A549 (cell line): ENCODE results near the gene PRKD1. TPM values are rescaled to one million over a fixed set of nuclear protein-coding genes. Genes with fewer than 3 reads are reported as not detected.

Experiments used
- ATAC-seq, 2 experiments: fragments of 200-7000 bp in 1 of 2; fragments of >200 bp in 1 of 2; cut with Nextera tagmentation in 1 of 2; cut with Tn5 transposase in 1 of 2; 3 replicates each; pipeline versions ENCODE4 v1.8.0 to v1.9.1; 2018 to 2020; ENCODE audit warnings: mild to moderate bottlenecking in 1 of 2, moderate library complexity in 1 of 2
- CTCF ChIA-PET: fragments of 300-600 bp; sonication (Branson Sonifier 250); formaldehyde crosslinking; extraction: SDS; loops from one replicate; lab custom pipeline; 2021; ENCODE audit warnings: antibody characterized with exemption, inconsistent platforms; lab: Yijun Ruan, JAX
- POLR2A ChIA-PET: fragments of 350-600 bp; formaldehyde crosslinking; extraction: SDS; loops from one replicate; lab custom pipeline; 2021; ENCODE audit warnings: antibody characterized with exemption, inconsistent platforms; lab: Yijun Ruan, JAX
- DNase-seq, 2 experiments: peaks; one replicate each; pipeline versions ENCODE4 v3.0.0 to v3.0.0-alpha.2; 2011 to 2016; ENCODE audit warnings: low read depth in 1 of 2, low spot score in 1 of 2
- FAIRE-seq: peaks from 2 replicates; lab custom pipeline; 2011; peaks lifted over from hg19 to GRCh38; lab: Jason Lieb, UNC
- H3K27ac ChIP-seq, 2 experiments: fragments of >200 bp; sonication (Bioruptor Twin); formaldehyde crosslinking; 3 replicates each; pipeline ENCODE4 v1.5.1; 2016 to 2017
- H3K4me1 ChIP-seq: fragments of >200 bp; sonication (Bioruptor Twin); formaldehyde crosslinking; 3 replicates; pipeline ENCODE4 v1.6.1; 2016
- H3K4me2 ChIP-seq: fragments of >200 bp; sonication (Bioruptor Twin); formaldehyde crosslinking; 3 replicates; pipeline ENCODE4 v1.6.1; 2016
- H3K4me3 ChIP-seq: fragments of >200 bp; sonication (Bioruptor Twin); formaldehyde crosslinking; 3 replicates; pipeline ENCODE4 v1.5.1; 2016
- H3K9me3 ChIP-seq: fragments of >200 bp; sonication (Bioruptor Twin); formaldehyde crosslinking; 3 replicates; pipeline ENCODE4 v1.6.1; 2016
- BCL3 ChIP-seq: fragments of >200 bp; sonication (Bioruptor Twin); formaldehyde crosslinking; IDR thresholded peaks from 3 replicates; pipeline ENCODE4 v1.6.1; 2016
- BHLHE40 ChIP-seq: IDR thresholded peaks from 2 replicates; pipeline ENCODE4 v1.6.1; 2012; ENCODE audit warnings: low read depth, low read length, inconsistent platforms
- CBX2 ChIP-seq: fragments of 200-600 bp; sonication (generic); IDR thresholded peaks from 2 replicates; pipeline ENCODE4 v1.6.1; 2016; ENCODE audit warnings: low read depth, mild to moderate bottlenecking, borderline replicate concordance
- CBX8 ChIP-seq: fragments of 200-600 bp; sonication (generic); IDR thresholded peaks from 2 replicates; pipeline ENCODE4 v1.6.1; 2016
- CHD2 ChIP-seq: fragments of 150-350 bp; IDR thresholded peaks from 2 replicates; pipeline ENCODE4 v1.6.1; 2014; ENCODE audit warnings: low read length; ENCODE audit not compliant: partially characterized antibody
- CHD4 ChIP-seq: fragments of 200-600 bp; sonication (generic); IDR thresholded peaks from 2 replicates; pipeline ENCODE4 v1.6.1; 2016; ENCODE audit warnings: antibody characterized with exemption, mild to moderate bottlenecking, borderline replicate concordance
- EHF ChIP-seq: fragments of 250-450 bp; sonication (Bioruptor Pico); IDR thresholded peaks from 2 replicates; pipeline ENCODE4 v1.5.0; 2020; ENCODE audit warnings: mild to moderate bottlenecking
- ESRRA ChIP-seq: fragments of 150-350 bp; IDR thresholded peaks from 2 replicates; pipeline ENCODE4 v1.6.1; 2014; ENCODE audit warnings: mild to moderate bottlenecking, low read length, borderline replicate concordance
- FOSL2 ChIP-seq, 2 experiments: fragments of 450-650 bp in 1 of 2; fragments of >200 bp in 1 of 2; sonication (Bioruptor Twin) in 1 of 2; formaldehyde crosslinking; IDR thresholded peaks; 2 replicates each; pipeline versions ENCODE4 v1.5.0 to v1.6.1; 2016 to 2020; ENCODE audit warnings: mild to moderate bottlenecking in 1 of 2, moderate library complexity in 1 of 2
- FOXS1 ChIP-seq: fragments of 250-450 bp; sonication (Bioruptor Pico); IDR thresholded peaks from 2 replicates; pipeline ENCODE4 v1.5.0; 2020; ENCODE audit warnings: mild to moderate bottlenecking, moderate library complexity
- GATA3 ChIP-seq: IDR thresholded peaks from 2 replicates; pipeline ENCODE4 v1.6.1; 2012; ENCODE audit warnings: borderline replicate concordance
- HDAC2 ChIP-seq: fragments of 200-600 bp; sonication (generic); IDR thresholded peaks from 2 replicates; pipeline ENCODE4 v1.6.1; 2016
- HEYL ChIP-seq: fragments of 250-450 bp; sonication (Bioruptor Pico); IDR thresholded peaks from 2 replicates; pipeline ENCODE4 v1.8.0; 2021; ENCODE audit warnings: mild to moderate bottlenecking, moderate library complexity
- HMGXB4 ChIP-seq: fragments of 250-450 bp; sonication (Bioruptor Pico); IDR thresholded peaks from 2 replicates; pipeline ENCODE4 v1.5.0; 2021; ENCODE audit warnings: mild to moderate bottlenecking, moderate library complexity, borderline replicate concordance
- HOXA7 ChIP-seq: fragments of 250-450 bp; sonication (Bioruptor Pico); IDR thresholded peaks from 2 replicates; pipeline ENCODE4 v1.5.0; 2020; ENCODE audit warnings: mild to moderate bottlenecking, moderate library complexity
- JUN ChIP-seq, 2 experiments: fragments of >200 bp; sonication (Bioruptor Twin); formaldehyde crosslinking; IDR thresholded peaks; 2 replicates in 1 of 2; 3 replicates in 1 of 2; pipeline ENCODE4 v1.6.1; 2016 to 2017
- KDM1A ChIP-seq: fragments of 200-600 bp; sonication (generic); IDR thresholded peaks from 2 replicates; pipeline ENCODE4 v1.6.1; 2016; ENCODE audit warnings: low read depth, mild to moderate bottlenecking
- KDM5A ChIP-seq: fragments of 200-600 bp; sonication (generic); IDR thresholded peaks from 2 replicates; pipeline ENCODE4 v1.6.1; 2016; ENCODE audit warnings: antibody characterized with exemption, mild to moderate bottlenecking
- MAFK ChIP-seq: fragments of 450-650 bp; IDR thresholded peaks from 2 replicates; pipeline ENCODE4 v1.6.1; 2014; ENCODE audit not compliant: partially characterized antibody
- MAZ ChIP-seq: fragments of 150-350 bp; IDR thresholded peaks from 2 replicates; pipeline ENCODE4 v1.6.1; 2014; ENCODE audit warnings: antibody characterized with exemption, low read depth, low read length, borderline replicate concordance
- NFE2L2 ChIP-seq: fragments of 150-350 bp; conservative IDR thresholded peaks from 2 replicates; pipeline ENCODE4 v1.6.1; 2014; ENCODE audit warnings: low read length
- NPAS2 ChIP-seq: fragments of 250-450 bp; sonication (Bioruptor Pico); IDR thresholded peaks from 2 replicates; pipeline ENCODE4 v1.8.0; 2022; ENCODE audit warnings: mild to moderate bottlenecking, moderate library complexity, borderline replicate concordance
- RCOR1 ChIP-seq: fragments of 150-350 bp; IDR thresholded peaks from 2 replicates; pipeline ENCODE4 v1.6.1; 2014; ENCODE audit warnings: antibody characterized with exemption, low read length, low read depth
- RFX5 ChIP-seq: fragments of 450-650 bp; IDR thresholded peaks from 2 replicates; pipeline ENCODE4 v1.7.1; 2014; ENCODE audit warnings: antibody characterized with exemption, mild to moderate bottlenecking, moderate library complexity
- RNF2 ChIP-seq: fragments of 200-600 bp; sonication (generic); IDR thresholded peaks from 2 replicates; pipeline ENCODE4 v1.6.1; 2016; ENCODE audit warnings: low read depth, mild to moderate bottlenecking, antibody characterized with exemption, moderate library complexity, borderline replicate concordance
- SMC3 ChIP-seq: fragments of >200 bp; sonication (Bioruptor Twin); formaldehyde crosslinking; IDR thresholded peaks from 3 replicates; pipeline ENCODE4 v1.6.1; 2018; ENCODE audit warnings: inconsistent platforms
- TFCP2L1 ChIP-seq: fragments of 250-450 bp; sonication (Bioruptor Pico); IDR thresholded peaks from 2 replicates; pipeline ENCODE4 v1.5.0; 2021; ENCODE audit warnings: mild to moderate bottlenecking
- TP53 ChIP-seq: fragments of 250-450 bp; sonication (Bioruptor Pico); IDR thresholded peaks from 2 replicates; pipeline ENCODE4 v1.5.0; 2021; ENCODE audit warnings: mild to moderate bottlenecking, moderate library complexity
- ZC3H11A ChIP-seq: fragments of 450-650 bp; IDR thresholded peaks from 2 replicates; pipeline ENCODE4 v1.6.1; 2014; ENCODE audit warnings: antibody characterized with exemption, mild to moderate bottlenecking
- ZFP36 ChIP-seq: fragments of 450-650 bp; IDR thresholded peaks from 2 replicates; pipeline ENCODE4 v1.6.1; 2014; ENCODE audit warnings: borderline replicate concordance; ENCODE audit not compliant: partially characterized antibody
- ZNF302 ChIP-seq: fragments of 250-450 bp; sonication (Bioruptor Pico); IDR thresholded peaks from 2 replicates; pipeline ENCODE4 v1.9.0; 2021; ENCODE audit warnings: inconsistent platforms, mild to moderate bottlenecking, moderate library complexity
- ZSCAN20 ChIP-seq: fragments of 250-450 bp; sonication (Bioruptor Pico); IDR thresholded peaks from 2 replicates; pipeline ENCODE4 v1.8.0; 2022; ENCODE audit warnings: mild to moderate bottlenecking, moderate library complexity
- WGBS: methylation state at CpG from one replicate; pipeline ENCODE4 v1.1.6; 2017; ENCODE audit errors: missing lambda C conversion rate; 5-methylcytosine and 5-hydroxymethylcytosine counted together
- polyA plus RNA-seq, 4 experiments: library from polyadenylated mRNA; depleted of rRNA in 3 of 4; stranded (reverse); fragments of >200 nt; fragmentation: RNase III in 1 of 4; extraction: RNeasy Plus Mini Kit Qiagen cat#74134 plus additional on column Dnase treatment in 1 of 4; gene quantifications; 2 replicates in 3 of 4; 3 replicates in 1 of 4; pipeline ENCODE4 v1.2.3, GENCODE V29; 2011 to 2017
- TF ChIP-seq, protein P1 (sequence below): fragments of 150-350 bp; IDR thresholded peaks from 2 replicates; pipeline ENCODE4 v1.6.1; 2014; ENCODE audit warnings: low read depth, mild to moderate bottlenecking, low read length

PRKD1 gene
- polyA plus RNA-seq, 2 of the 4 experiments (the other 2 are of a cell fraction): 3.0 to 7.8 TPM

GRCh38 chr14:29740491-29740890, 187.2 kb downstream of the PRKD1 start:
- TF ChIP-seq CHD2 (no peak), FOXS1 (no peak), CHD4 (no peak), RFX5 (no peak), BCL3 (no peak), BHLHE40 (no peak), ZNF302 (CRISPR knock-in tag) (no peak), NPAS2 (no peak), RCOR1 (no peak), MAFK (no peak), ZC3H11A (no peak), ZFP36 (no peak), HOXA7 (no peak), JUN (IDR thresholded peaks at IDR 0.05) (no peak), HDAC2 (no peak), EHF (CRISPR knock-in tag) (no peak)
- TF ChIP-seq, all 56 proteins: peak for 0
- no peaks in the 10 kb centered on the region for H3K9me3 ChIP-seq
- H3K4me1 ChIP-seq: no peaks in the 10 kb centered on the region
- no peak overlapping the region for H3K27ac ChIP-seq
- no peak overlapping the region for H3K4me2 ChIP-seq
- POLR2A ChIA-PET: no interaction called here
- FAIRE-seq (no peak), DNase-seq (no peak), ATAC-seq (no peak)
- no peak overlapping the region for H3K4me3 ChIP-seq
- CTCF ChIA-PET: no interaction called here

DNA sequence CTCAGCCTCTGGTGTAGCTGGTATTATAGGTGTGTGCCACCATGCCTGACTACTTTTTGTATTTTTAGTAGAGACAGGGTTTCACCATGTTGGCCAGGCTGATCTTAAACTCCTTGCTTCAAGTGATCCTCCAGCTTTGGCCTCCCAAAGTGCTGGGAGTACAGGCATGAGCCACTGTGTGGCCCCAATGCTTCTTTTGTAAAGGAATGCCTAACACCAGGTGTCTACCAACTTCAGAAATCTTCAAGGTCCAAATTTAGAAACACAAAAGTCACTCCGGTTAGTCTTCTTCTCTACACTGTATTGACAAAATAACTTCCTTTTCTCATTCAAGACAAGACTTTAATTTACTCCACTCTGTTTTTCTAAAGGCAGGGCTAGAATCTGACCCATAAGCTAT, 188.7 kb downstream of the PRKD1 start:
- Histone ChIP-seq H3K4me3 (no peak overlapping the region), H3K9me3 (no peaks in the 10 kb centered on the region), H3K4me1 (no peaks in the 10 kb centered on the region), H3K27ac (no peak overlapping the region), H3K4me2 (no peak overlapping the region)
- DNase-seq (no peak), FAIRE-seq (no peak), ATAC-seq (no peak)
- WGBS: 78% methylated on average over 1 of the region's 1 CpG
- CTCF ChIA-PET: no interaction called here
- TF ChIP-seq MAZ (no peak), EHF (CRISPR knock-in tag) (no peak), TP53 (CRISPR knock-in tag) (no peak), MAFK (no peak), TFCP2L1 (CRISPR knock-in tag) (no peak), BHLHE40 (no peak), RNF2 (no peak)
- POLR2A ChIA-PET: no interaction called here

DNA sequence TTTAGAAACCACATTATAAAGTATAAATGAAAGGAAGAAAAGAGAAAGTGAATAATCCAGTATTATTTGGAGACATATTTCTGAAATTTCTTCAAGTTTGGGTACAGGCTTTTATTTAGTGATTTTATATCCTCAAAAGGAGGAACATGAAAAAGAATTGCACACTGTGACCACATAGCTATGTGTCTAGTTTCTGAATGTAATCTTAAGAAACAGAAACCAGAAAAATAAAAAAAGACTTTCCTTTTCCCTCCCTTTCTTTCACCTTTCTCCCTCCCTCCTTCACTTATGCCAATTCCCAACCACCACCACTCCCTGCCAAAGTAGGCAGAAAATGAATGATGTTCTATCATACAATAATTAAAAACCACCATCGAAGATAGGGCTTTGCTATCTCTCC, 189.6 kb downstream of the PRKD1 start:
- no peak overlapping the region for H3K4me3 ChIP-seq
- no peaks in the 10 kb centered on the region for H3K9me3 ChIP-seq
- WGBS: 13% methylated on average over 1 of the region's 1 CpG
- no peak overlapping the region for H3K4me2 ChIP-seq
- H3K4me1 ChIP-seq: no peaks in the 10 kb centered on the region
- ChIA-PET CTCF (no interaction called here), POLR2A (no interaction called here)
- H3K27ac ChIP-seq: no peak overlapping the region
- TF ChIP-seq CHD2 (no peak), RFX5 (no peak), CBX2 (no peak), HEYL (CRISPR knock-in tag) (no peak), HOXA7 (no peak), KDM5A (no peak)
- TF ChIP-seq, all 56 proteins: peak for 0
- ATAC-seq: no peak
- no peak for FAIRE-seq
- DNase-seq: no peak

DNA sequence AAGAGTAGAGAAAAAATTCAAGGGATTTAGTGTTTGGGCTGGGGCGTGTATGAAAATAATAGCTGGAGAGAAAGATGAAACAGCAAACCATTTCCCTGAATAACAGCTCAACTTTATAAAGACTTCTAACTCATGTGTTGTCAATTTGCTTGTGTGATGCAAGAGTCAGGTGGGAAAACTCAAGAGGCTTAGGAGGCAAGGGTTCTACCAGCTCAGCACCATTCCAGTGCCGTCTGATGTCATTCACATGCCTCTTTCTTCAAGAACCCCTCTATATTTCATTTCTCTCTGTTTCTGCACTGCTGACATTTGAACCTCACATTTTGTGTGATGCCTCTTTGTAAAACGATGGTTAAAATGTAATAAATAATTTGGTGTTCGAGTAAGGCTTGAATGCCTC, 192.2 kb downstream of the PRKD1 start:
- no peak for ATAC-seq
- TF ChIP-seq, protein P1, sequence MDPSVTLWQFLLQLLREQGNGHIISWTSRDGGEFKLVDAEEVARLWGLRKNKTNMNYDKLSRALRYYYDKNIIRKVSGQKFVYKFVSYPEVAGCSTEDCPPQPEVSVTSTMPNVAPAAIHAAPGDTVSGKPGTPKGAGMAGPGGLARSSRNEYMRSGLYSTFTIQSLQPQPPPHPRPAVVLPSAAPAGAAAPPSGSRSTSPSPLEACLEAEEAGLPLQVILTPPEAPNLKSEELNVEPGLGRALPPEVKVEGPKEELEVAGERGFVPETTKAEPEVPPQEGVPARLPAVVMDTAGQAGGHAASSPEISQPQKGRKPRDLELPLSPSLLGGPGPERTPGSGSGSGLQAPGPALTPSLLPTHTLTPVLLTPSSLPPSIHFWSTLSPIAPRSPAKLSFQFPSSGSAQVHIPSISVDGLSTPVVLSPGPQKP: no peak
- TF ChIP-seq SMC3 (no peak), ZSCAN20 (CRISPR knock-in tag) (no peak), FOSL2 (IDR thresholded peaks at IDR 0.05) (no peak), FOSL2 (CRISPR knock-in tag; IDR thresholded peaks at IDR 0.05) (no peak), GATA3 (no peak), HMGXB4 (CRISPR knock-in tag) (no peak), CBX8 (no peak), KDM5A (no peak), NFE2L2 (no peak), ESRRA (no peak), KDM1A (no peak), TP53 (CRISPR knock-in tag) (no peak)

More for the DNA sequence above, 192.2 kb downstream of the PRKD1 start:
- POLR2A ChIA-PET: no interaction called here
- Histone ChIP-seq H3K4me3 (no peak overlapping the region), H3K4me1 (no peaks in the 10 kb centered on the region), H3K27ac (no peak overlapping the region), H3K9me3 (no peaks in the 10 kb centered on the region), H3K4me2 (no peak overlapping the region)
- CTCF ChIA-PET: interaction anchor here (0.9 kb wide), 1 partner anchor 21 kb away, joined by 3 read pairs; no protein-coding TSS in a partner anchor
- no peak for FAIRE-seq
- DNase-seq: no peak
- 58% methylated on average over 4 of the region's 4 CpGs for WGBS
